ENCODE measurements around the gene FGF21. TPM values are rescaled to one million over a fixed set of nuclear protein-coding genes. Genes with fewer than 3 reads are reported as not detected.

Gene FGF21
- polyA plus RNA-seq, 2 of the 4 experiments (the other 2 are of a cell fraction), result 0.06 TPM; not detected in 1

DNA sequence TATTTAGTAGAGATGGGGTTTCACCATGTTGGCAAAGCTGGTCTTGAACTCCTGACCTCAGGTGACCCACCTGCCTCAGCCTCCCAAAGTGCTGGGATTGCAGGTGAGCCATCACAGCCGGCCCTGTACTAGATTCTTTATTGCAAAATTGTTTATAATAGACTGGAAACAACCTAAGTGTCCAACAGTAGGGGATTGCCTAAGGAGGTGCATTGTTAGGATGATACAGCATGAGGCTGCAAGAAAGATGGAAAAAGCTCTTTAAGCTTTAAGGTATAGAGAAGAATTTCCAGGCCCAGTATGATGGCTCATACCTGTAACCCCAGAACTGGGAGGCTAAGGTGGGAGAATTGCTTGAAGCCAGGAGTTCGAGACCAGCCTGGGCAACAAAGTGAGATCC, 47.3 kb downstream of the FGF21 start (continued):
- no peak for TF ChIP-seq ELK1 (IDR thresholded peaks at IDR 0.05; ENCODE audit: low read depth, low read length)
- TF ChIP-seq PHF8 (IDR thresholded peaks at IDR 0.05; ENCODE audit: borderline replicate concordance, low read depth), result no peak

DNA sequence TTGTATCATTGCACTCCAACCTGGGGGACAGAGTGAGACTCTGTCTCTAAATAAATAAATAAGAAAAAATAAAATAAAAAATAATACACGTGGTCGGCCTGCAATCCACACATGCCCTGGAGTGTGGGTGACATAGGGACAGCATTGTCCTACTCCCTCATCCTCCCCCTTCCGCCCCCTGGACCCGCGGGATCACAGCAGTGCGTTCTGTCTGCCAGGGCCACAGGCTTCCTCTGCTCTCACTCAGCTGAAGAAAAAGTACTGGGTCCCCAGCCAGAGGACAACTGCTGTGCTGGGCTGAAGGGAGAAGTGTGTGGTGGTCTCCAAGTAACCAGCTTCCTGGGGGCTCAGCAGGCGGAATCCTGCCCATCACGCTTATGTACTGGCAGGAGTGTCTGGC, 49.2 kb downstream of the FGF21 start:
- DNase-seq (ENCODE audit: low read depth in 1 of 2, low spot score in 1 of 2), result no peak
- Histone ChIP-seq H3K4me1 (no peaks in the 10 kb centered on the region), H3K27ac (no peak overlapping the region), H3K4me3 (no peak overlapping the region), H3K9me3 (no peaks in the 10 kb centered on the region), H3K4me2 (no peak overlapping the region)
- ChIA-PET CTCF (interaction anchor here (0.7 to 9.7 kb wide), 6 partner anchors 8 to 166 kb away, joined by 3 to 138 read pairs (median 12); partner anchors contain the start of gene HSD17B14), POLR2A (no interaction called here)
- TF ChIP-seq HEYL (CRISPR knock-in tag; IDR thresholded peaks at IDR 0.05) (no peak), HOXA7 (CRISPR knock-in tag; IDR thresholded peaks at IDR 0.05) (no peak), POLR2A (IDR thresholded peaks at IDR 0.05; ENCODE audit: low read length) (no peak), MYC (IDR thresholded peaks at IDR 0.05; ENCODE audit: borderline replicate concordance, low read length) (no peak), RNF2 (IDR thresholded peaks at IDR 0.05; ENCODE audit: borderline replicate concordance, low read depth) (no peak), EHF (CRISPR knock-in tag; IDR thresholded peaks at IDR 0.05) (no peak), JUNB (IDR thresholded peaks at IDR 0.05) (no peak), SMC3 (IDR thresholded peaks at IDR 0.05) (no peak), PHF8 (IDR thresholded peaks at IDR 0.05; ENCODE audit: borderline replicate concordance, low read depth) (no peak), CTCF (IDR thresholded peaks at IDR 0.05) (no peak), CBX2 (IDR thresholded peaks at IDR 0.05; ENCODE audit: borderline replicate concordance, low read depth) (no peak)
- TF ChIP-seq, protein P1, sequence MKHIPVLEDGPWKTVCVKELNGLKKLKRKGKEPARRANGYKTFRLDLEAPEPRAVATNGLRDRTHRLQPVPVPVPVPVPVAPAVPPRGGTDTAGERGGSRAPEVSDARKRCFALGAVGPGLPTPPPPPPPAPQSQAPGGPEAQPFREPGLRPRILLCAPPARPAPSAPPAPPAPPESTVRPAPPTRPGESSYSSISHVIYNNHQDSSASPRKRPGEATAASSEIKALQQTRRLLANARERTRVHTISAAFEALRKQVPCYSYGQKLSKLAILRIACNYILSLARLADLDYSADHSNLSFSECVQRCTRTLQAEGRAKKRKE (CRISPR knock-in tag; IDR thresholded peaks at IDR 0.05; ENCODE audit: low read depth), result no peak
- ATAC-seq, result no peak
- WGBS (ENCODE audit: missing lambda C conversion rate), result 80% methylated on average over 8 of the region's 8 CpGs
- FAIRE-seq, result no peak

DNA sequence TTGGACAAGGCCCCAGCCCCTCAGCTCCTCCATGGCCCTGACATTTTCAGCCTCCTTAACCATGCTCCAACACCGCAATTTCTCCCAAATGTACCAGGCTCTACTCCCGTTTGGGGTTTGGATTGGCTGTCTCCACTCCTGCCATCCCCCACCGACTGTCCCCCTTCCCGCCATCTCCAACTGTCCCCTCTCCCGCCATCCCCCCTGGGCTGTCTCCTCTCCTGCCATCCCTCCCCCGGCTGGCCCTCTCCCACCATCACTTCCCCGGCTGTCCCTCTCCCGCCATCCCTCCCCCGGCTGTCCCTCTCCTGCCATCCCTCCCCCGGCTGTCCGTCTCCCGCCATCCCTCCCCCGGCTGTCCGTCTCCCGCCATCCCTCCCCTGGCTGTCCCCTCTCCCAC, 50.1 kb downstream of the FGF21 start:
- no peak for ATAC-seq
- no peak overlapping the region for H3K4me3 ChIP-seq
- H3K4me1 ChIP-seq, result peaks cover 2% of the 10 kb centered on the region; the same call in 1 of the 3 replicates
- 89% methylated on average over 3 of the region's 15 CpGs for WGBS (ENCODE audit: missing lambda C conversion rate)
- H3K4me2 ChIP-seq, result no peak overlapping the region
- no peak for TF ChIP-seq JUN (IDR thresholded peaks at IDR 0.05)
- TF ChIP-seq CTCF (IDR thresholded peaks at IDR 0.05), result no peak
- TF ChIP-seq CEBPB (IDR thresholded peaks at IDR 0.05), result no peak
- TF ChIP-seq FOXS1 (CRISPR knock-in tag; IDR thresholded peaks at IDR 0.05), result no peak
- no peak for TF ChIP-seq HOXA7 (CRISPR knock-in tag; IDR thresholded peaks at IDR 0.05)
- TF ChIP-seq PBX3 (IDR thresholded peaks at IDR 0.05), result no peak
- TF ChIP-seq CHD2 (IDR thresholded peaks at IDR 0.05; ENCODE audit: low read length, partially characterized antibody), result no peak
- no peak for TF ChIP-seq JUNB (IDR thresholded peaks at IDR 0.05)
- TF ChIP-seq, protein P2, sequence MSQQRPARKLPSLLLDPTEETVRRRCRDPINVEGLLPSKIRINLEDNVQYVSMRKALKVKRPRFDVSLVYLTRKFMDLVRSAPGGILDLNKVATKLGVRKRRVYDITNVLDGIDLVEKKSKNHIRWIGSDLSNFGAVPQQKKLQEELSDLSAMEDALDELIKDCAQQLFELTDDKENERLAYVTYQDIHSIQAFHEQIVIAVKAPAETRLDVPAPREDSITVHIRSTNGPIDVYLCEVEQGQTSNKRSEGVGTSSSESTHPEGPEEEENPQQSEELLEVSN (IDR thresholded peaks at IDR 0.05; ENCODE audit: borderline replicate concordance, low read depth), result no peak
- TF ChIP-seq ZNF302 (CRISPR knock-in tag; IDR thresholded peaks at IDR 0.05), result no peak
- TF ChIP-seq NPAS2 (CRISPR knock-in tag; IDR thresholded peaks at IDR 0.05; ENCODE audit: borderline replicate concordance), result no peak
- no peak for TF ChIP-seq ZSCAN20 (CRISPR knock-in tag; IDR thresholded peaks at IDR 0.05)
- TF ChIP-seq HOXB5 (CRISPR knock-in tag; IDR thresholded peaks at IDR 0.05), result no peak
- H3K27ac ChIP-seq, result no peak overlapping the region
- POLR2A ChIA-PET, result interaction anchor here (2.2 kb wide), 1 partner anchor 10 kb away, joined by 9 read pairs; no protein-coding TSS in a partner anchor
- CTCF ChIA-PET, result interaction anchor here (0.7 to 9.7 kb wide), 5 partner anchors 9 to 61 kb away, joined by 3 to 138 read pairs (median 14); partner anchors contain the start of gene HSD17B14
- no peak for DNase-seq (ENCODE audit: low read depth in 1 of 2, low spot score in 1 of 2)
- no peaks in the 10 kb centered on the region for H3K9me3 ChIP-seq
- FAIRE-seq, result no peak

Data from A549 (cell line).